Stomach (tissue), 9 donors: ENCODE data around the gene RAVER2. TPM values are rescaled to one million over a fixed set of nuclear protein-coding genes. Genes with fewer than 3 reads are reported as not detected.
"Not testable (repeated sequence)": the region's sequence is repeated elsewhere in the genome, so short reads cannot be mapped to it uniquely, and the experiment has no call there.

Source experiments
- DNase-seq, 2 donors: peaks; one replicate each; pipeline versions ENCODE4 v3.0.0 to v3.0.0-alpha.2; 2013 to 2019
- H3K27ac ChIP-seq, 5 donors: fragments of 200-600 bp in 4 of 5; sonication (generic) in 4 of 5; one replicate each; pipeline ENCODE4 v1.5.1; 2013 to 2019; ENCODE audit warnings: mild to moderate bottlenecking in 1 of 5, moderate library complexity in 1 of 5
- H3K27me3 ChIP-seq, 3 donors: fragments of 200-600 bp; sonication (generic); one replicate each; pipeline ENCODE4 v1.5.1; 2017 to 2019; ENCODE audit warnings: mixed run types in 1 of 3
- H3K36me3 ChIP-seq, 4 donors: fragments of 200-600 bp; sonication (generic); 1 replicate in 3 of 4; 2 replicates in 1 of 4; pipeline ENCODE4 v1.5.1; 2016 to 2019
- H3K4me1 ChIP-seq, 4 donors: fragments of 200-600 bp; sonication (generic); one replicate each; pipeline ENCODE4 v1.5.1; 2016 to 2019
- H3K4me3 ChIP-seq, 4 donors: fragments of 200-600 bp; sonication (generic) in 3 of 4; one replicate each; pipeline ENCODE4 v1.5.1; 2016 to 2019; ENCODE audit warnings: mild to moderate bottlenecking in 1 of 4
- H3K9me3 ChIP-seq, 4 donors: fragments of 200-600 bp; sonication (generic); one replicate each; pipeline ENCODE4 v1.5.1; 2016 to 2019
- CTCF ChIP-seq, 7 experiments: fragments of 450-650 bp in 4 of 7; fragments of 200-600 bp in 3 of 7; sonication (generic) in 3 of 7; IDR thresholded peaks; one replicate each; pipeline ENCODE4 v1.5.1; 2016 to 2019; ENCODE audit warnings: antibody characterized with exemption in 7 of 7, control low read depth in 2 of 7, mild to moderate bottlenecking in 1 of 7
- EP300 ChIP-seq: sonication (generic); formaldehyde crosslinking; IDR thresholded peaks from one replicate; pipeline ENCODE4 v1.6.1; 2017; ENCODE audit warnings: antibody characterized with exemption
- POLR2A ChIP-seq, 4 donors: fragments of 450-650 bp; IDR thresholded peaks; one replicate each; pipeline ENCODE4 v1.6.1; 2016; ENCODE audit warnings: antibody characterized with exemption in 4 of 4, control low read depth in 2 of 4, mild to moderate bottlenecking in 1 of 4, moderate library complexity in 1 of 4
- POLR2AphosphoS5 ChIP-seq, 3 donors: sonication (generic); formaldehyde crosslinking; IDR thresholded peaks; one replicate each; pipeline ENCODE4 v1.6.1; 2016; ENCODE audit warnings: antibody characterized with exemption in 3 of 3
- WGBS, 5 donors: extraction: QIAGEN DNeasy Blood & Tissue Kit in 3 of 5; methylation state at CpG; one replicate each; pipeline versions ENCODE4 v1.1.5 to v1.1.7; 2013 to 2018; 5-methylcytosine and 5-hydroxymethylcytosine counted together
- intact Hi-C: fragments of 100-400 bp; cut with DNase I; formaldehyde crosslinking; loops from one replicate; pipeline ENCODE4 v1.15.1; 2023; ENCODE audit warnings: low total_unique reads
- polyA plus RNA-seq, 3 donors: library from polyadenylated mRNA; stranded (reverse); fragments of 200-250 nt; gene quantifications; one replicate each; pipeline ENCODE4 v1.2.3, GENCODE V29; 2013
- total RNA-seq, 5 donors: library from RNA; depleted of rRNA; stranded (reverse); fragments of >200 nt; gene quantifications; one replicate each; pipeline versions ENCODE4 v1.1.0 to v1.2.3, GENCODE V29; 2014 to 2016
- donor health status: healthy with polysubstance abuse.
- donor health status: Bipolar disorder and iron deficiency.
- donor health status: healthy.

The RAVER2 gene
- total and polyA plus RNA-seq, 8 donors: 4.7 to 27.5 (median 13.9) TPM

- Histone ChIP-seq H3K27ac (no peak overlapping the region), H3K4me1 (no peaks in the 10 kb centered on the region), H3K4me3 (no peak overlapping the region), H3K9me3 (peaks cover 0 to 4% (median 0%) of the 10 kb centered on the region in 4 donors), H3K27me3 (no peaks in the 10 kb centered on the region), H3K36me3 (peaks cover 0 to 17% (median 7%) of the 10 kb centered on the region in 4 donors)
- TF ChIP-seq EP300: no peak
- TF ChIP-seq POLR2A (IDR thresholded peaks at IDR 0.05): no peak
- no peak for TF ChIP-seq CTCF (IDR thresholded peaks at IDR 0.05)
- no peak for TF ChIP-seq POLR2AphosphoS5 (IDR thresholded peaks at IDR 0.05)
- intact Hi-C loops: no loop called here
- 70 to 86% (median 81%) methylated on average over 3 of the region's 3 CpGs for WGBS, 5 donors
- DNase-seq: no peak
Observed at GRCh38 chr1:64775113-64775512, 30.2 kb downstream of the RAVER2 start.

- intact Hi-C loops, H3K27ac ChIP-seq, DNase-seq, H3K4me3 ChIP-seq, H3K4me1 ChIP-seq, H3K9me3 ChIP-seq, H3K27me3 ChIP-seq: not testable (repeated sequence)
- H3K36me3 ChIP-seq: peaks cover 0 to 25% (median 18%) of the 10 kb centered on the region in 4 donors
- WGBS, 5 donors: 93 to 96% (median 94%) methylated on average over 6 of the region's 6 CpGs
Observed at GRCh38 chr1:64782044-64782443, 37.2 kb downstream of the RAVER2 start.

GRCh38 chr1:64782848-64783247 is 38.0 kb downstream of the RAVER2 start:
- DNase-seq, H3K27ac ChIP-seq, H3K4me3 ChIP-seq, H3K9me3 ChIP-seq, H3K27me3 ChIP-seq, H3K4me1 ChIP-seq, intact Hi-C loops: not testable (repeated sequence)
- H3K36me3 ChIP-seq: peaks cover 0 to 22% (median 17%) of the 10 kb centered on the region in 4 donors
- WGBS, 5 donors: 89 to 97% (median 95%) methylated on average over 5 of the region's 5 CpGs

- no peak overlapping the region for H3K4me3 ChIP-seq
- H3K4me1 ChIP-seq: no peaks in the 10 kb centered on the region
- peaks cover 0 to 15% (median 12%) of the 10 kb centered on the region in 4 donors for H3K9me3 ChIP-seq
- no peaks in the 10 kb centered on the region for H3K27me3 ChIP-seq
- H3K36me3 ChIP-seq: peaks cover 0 to 23% (median 19%) of the 10 kb centered on the region in 4 donors
- TF ChIP-seq CTCF (IDR thresholded peaks at IDR 0.05): no peak
- no peak for TF ChIP-seq EP300
- no peak for TF ChIP-seq POLR2A (IDR thresholded peaks at IDR 0.05)
- no peak for TF ChIP-seq POLR2AphosphoS5 (IDR thresholded peaks at IDR 0.05)
- 93 to 98% (median 96%) methylated on average over 2 of the region's 2 CpGs for WGBS, 5 donors
- intact Hi-C loops: no loop called here
- DNase-seq: no peak
- no peak overlapping the region for H3K27ac ChIP-seq
Observed at GRCh38 chr1:64790832-64791487, 46.1 kb downstream of the RAVER2 start.

GRCh38 chr1:64798872-64799271 is 54.0 kb downstream of the RAVER2 start:
- Histone ChIP-seq H3K4me1 (no peaks in the 10 kb centered on the region), H3K4me3 (no peak overlapping the region), H3K9me3 (no peaks in the 10 kb centered on the region), H3K27me3 (no peaks in the 10 kb centered on the region), H3K27ac (no peak overlapping the region), H3K36me3 (no peaks in the 10 kb centered on the region)
- intact Hi-C loops: no loop called here
- DNase-seq: no peak
- TF ChIP-seq POLR2AphosphoS5 (IDR thresholded peaks at IDR 0.05): no peak
- no peak for TF ChIP-seq POLR2A (IDR thresholded peaks at IDR 0.05)
- TF ChIP-seq CTCF (IDR thresholded peaks at IDR 0.05): no peak
- TF ChIP-seq EP300: no peak
